Measurements from ENCODE around the gene NSUN6.

Gene NSUN6

GRCh38 chr10:18565006-18565405 is 86.4 kb downstream of the NSUN6 start:
- peaks cover 43% of the 10 kb centered on the region for H3K9me3 ChIP-seq (ENCODE audit: insufficient read depth, low read length, severe bottlenecking)

DNA sequence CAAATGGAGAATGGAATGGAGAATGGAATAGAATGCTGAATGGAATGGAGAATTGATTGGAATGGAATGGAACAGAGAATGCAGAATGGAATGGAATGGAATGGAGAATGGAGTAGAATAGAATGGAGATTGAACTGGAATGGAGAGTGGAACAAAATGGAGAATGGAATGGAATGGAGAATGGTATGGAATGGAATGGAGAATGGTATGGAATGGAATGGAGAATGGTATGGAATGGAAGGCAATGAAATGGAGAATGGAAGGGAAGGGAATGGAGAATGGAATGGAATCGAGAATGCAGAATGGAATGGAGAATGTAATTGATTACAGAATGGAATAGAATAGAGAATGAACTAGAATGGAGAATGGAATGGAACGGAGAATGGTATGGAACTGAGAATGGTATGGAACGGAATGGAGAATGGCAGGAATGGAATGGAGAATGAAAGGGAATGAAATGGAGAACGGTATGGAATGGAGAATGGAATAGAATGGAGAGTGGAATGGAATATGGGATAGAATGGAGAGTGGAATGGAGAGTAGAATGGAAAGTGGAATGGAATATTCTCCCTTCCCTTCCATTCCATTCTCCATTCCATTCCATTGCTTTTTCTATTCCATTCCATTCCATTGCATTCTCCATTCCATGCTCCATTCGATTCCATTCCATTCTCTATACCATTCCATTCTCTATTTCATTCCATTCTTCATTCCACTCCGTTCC is 88.2 kb downstream of the NSUN6 start:
- no peak for ATAC-seq (ENCODE audit: insufficient read depth, low read depth)
- TF ChIP-seq EZH2 (IDR thresholded peaks at IDR 0.05; ENCODE audit: borderline replicate concordance, low read depth, low read length, severe bottlenecking) = no peak
- no peak for TF ChIP-seq CTCF (IDR thresholded peaks at IDR 0.05; ENCODE audit: borderline replicate concordance, extremely low read depth, low read length, poor library complexity, severe bottlenecking)
- peaks cover 31% of the 10 kb centered on the region; the same call in 1 of the 2 replicates for H3K36me3 ChIP-seq (ENCODE audit: insufficient read depth, low read length)
- H3K9ac ChIP-seq (ENCODE audit: low read depth, low read length) = no peak overlapping the region
- DNase-seq = no peak
- H4K20me1 ChIP-seq (ENCODE audit: insufficient read depth, low read length) = no peaks in the 10 kb centered on the region
- H3K4me2 ChIP-seq (ENCODE audit: insufficient read depth, low read length) = no peak overlapping the region
- no peak overlapping the region for H2AFZ ChIP-seq (ENCODE audit: low read depth, low read length)
- H3K4me1 ChIP-seq (ENCODE audit: insufficient read depth, low read length) = no peaks in the 10 kb centered on the region
- peaks cover 41% of the 10 kb centered on the region for H3K9me3 ChIP-seq (ENCODE audit: insufficient read depth, low read length, severe bottlenecking)
- H3K79me2 ChIP-seq (ENCODE audit: insufficient read depth, low read length) = no peaks in the 10 kb centered on the region
- no peak overlapping the region for H3K27ac ChIP-seq (ENCODE audit: low read length)
- H3K27me3 ChIP-seq (ENCODE audit: insufficient read depth, low read length, poor library complexity) = no peaks in the 10 kb centered on the region
- no peak overlapping the region for H3K4me3 ChIP-seq (ENCODE audit: low read depth in 1 of 2, low read length in 2 of 2)

More at GRCh38 chr10:18565006-18565405, 86.4 kb downstream of the NSUN6 start:
- no peaks in the 10 kb centered on the region for H3K27me3 ChIP-seq (ENCODE audit: insufficient read depth, low read length, poor library complexity)
- DNase-seq (no peak), ATAC-seq (ENCODE audit: insufficient read depth, low read depth) (no peak)
- peaks cover 13% of the 10 kb centered on the region; the same call in 1 of the 2 replicates for H3K36me3 ChIP-seq (ENCODE audit: insufficient read depth, low read length)
- no peak overlapping the region for H2AFZ ChIP-seq (ENCODE audit: low read depth, low read length)
- H3K4me1 ChIP-seq (ENCODE audit: insufficient read depth, low read length) = no peaks in the 10 kb centered on the region
- H3K79me2 ChIP-seq (ENCODE audit: insufficient read depth, low read length) = no peaks in the 10 kb centered on the region
- no peak overlapping the region for H3K4me2 ChIP-seq (ENCODE audit: insufficient read depth, low read length)
- H3K9ac ChIP-seq (ENCODE audit: low read depth, low read length) = no peak overlapping the region
- H3K27ac ChIP-seq (ENCODE audit: low read length) = no peak overlapping the region
- H3K4me3 ChIP-seq (ENCODE audit: low read depth in 1 of 2, low read length in 2 of 2) = no peak overlapping the region
- TF ChIP-seq EZH2 (IDR thresholded peaks at IDR 0.05; ENCODE audit: borderline replicate concordance, low read depth, low read length, severe bottlenecking) (no peak), CTCF (IDR thresholded peaks at IDR 0.05; ENCODE audit: borderline replicate concordance, extremely low read depth, low read length, poor library complexity, severe bottlenecking) (no peak)
- no peaks in the 10 kb centered on the region for H4K20me1 ChIP-seq (ENCODE audit: insufficient read depth, low read length)

- ATAC-seq (ENCODE audit: insufficient read depth, low read depth) (no peak), DNase-seq (no peak)
- no peak overlapping the region for H3K4me2 ChIP-seq (ENCODE audit: insufficient read depth, low read length)
- no peaks in the 10 kb centered on the region for H3K79me2 ChIP-seq (ENCODE audit: insufficient read depth, low read length)
- no peak for TF ChIP-seq CTCF (IDR thresholded peaks at IDR 0.05; ENCODE audit: borderline replicate concordance, extremely low read depth, low read length, poor library complexity, severe bottlenecking)
- TF ChIP-seq EZH2 (IDR thresholded peaks at IDR 0.05; ENCODE audit: borderline replicate concordance, low read depth, low read length, severe bottlenecking) = no peak
- H3K9me3 ChIP-seq (ENCODE audit: insufficient read depth, low read length, severe bottlenecking) = peaks cover 44% of the 10 kb centered on the region
- no peak overlapping the region for H2AFZ ChIP-seq (ENCODE audit: low read depth, low read length)
- H4K20me1 ChIP-seq (ENCODE audit: insufficient read depth, low read length) = no peaks in the 10 kb centered on the region
- H3K27me3 ChIP-seq (ENCODE audit: insufficient read depth, low read length, poor library complexity) = no peaks in the 10 kb centered on the region
- no peaks in the 10 kb centered on the region for H3K4me1 ChIP-seq (ENCODE audit: insufficient read depth, low read length)
- no peak overlapping the region for H3K4me3 ChIP-seq (ENCODE audit: low read depth in 1 of 2, low read length in 2 of 2)
- H3K36me3 ChIP-seq (ENCODE audit: insufficient read depth, low read length) = peaks cover 42% of the 10 kb centered on the region; the same call in 1 of the 2 replicates
- H3K9ac ChIP-seq (ENCODE audit: low read depth, low read length) = no peak overlapping the region
- H3K27ac ChIP-seq (ENCODE audit: low read length) = no peak overlapping the region
These were observed 89.4 kb downstream of the NSUN6 start for GRCh38 chr10:18561861-18562551.

All from DND-41 (cell line).